ENCODE data around the gene MYLK4.

DNA sequence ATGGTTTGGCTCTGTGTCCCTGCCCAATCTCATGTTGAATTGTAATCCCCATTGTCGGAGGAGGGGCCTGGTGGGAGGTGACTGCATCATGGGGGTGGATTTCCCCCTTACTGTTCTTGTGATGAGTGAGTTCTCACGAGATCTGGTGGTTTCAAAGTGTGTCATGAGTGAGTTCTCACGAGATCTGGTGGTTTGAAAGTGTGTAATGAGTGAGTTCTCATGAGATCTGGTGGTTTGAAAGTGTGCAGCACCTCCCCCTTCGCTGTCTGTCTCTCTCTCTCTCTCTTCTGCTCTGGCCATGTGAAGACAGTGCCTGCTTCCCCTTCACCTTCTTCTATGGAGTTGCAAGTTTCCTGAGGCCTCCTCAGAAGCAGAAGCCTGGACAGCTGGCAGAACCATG, 87.6 kb downstream of the MYLK4 start:
- TF ChIP-seq CTCF (IDR thresholded peaks at IDR 0.05): no peak
- TF ChIP-seq POLR2A (IDR thresholded peaks at IDR 0.05): no peak
- TF ChIP-seq POLR2AphosphoS5 (IDR thresholded peaks at IDR 0.05): no peak
- no peak for TF ChIP-seq EP300 (IDR thresholded peaks at IDR 0.05)
